LNCaP clone FGC (cell line): ENCODE results near the gene TENM3.

Experiments
- DNase-seq: peaks from one replicate; pipeline ENCODE4 v3.0.0-alpha.2; 2011; ENCODE audit warnings: low read depth
- H3K4me3 ChIP-seq: 2 replicates; pipeline ENCODE4 v1.5.1; 2011; ENCODE audit warnings: mild to moderate bottlenecking, low read depth, low read length, control low read depth
- TF ChIP-seq, protein P1 (sequence below): IDR thresholded peaks from 2 replicates; pipeline ENCODE4 v1.5.1; 2012; ENCODE audit warnings: mild to moderate bottlenecking; ENCODE audit not compliant: control insufficient read depth, insufficient read depth; ENCODE audit errors: extremely low read depth

Gene TENM3

DNA sequence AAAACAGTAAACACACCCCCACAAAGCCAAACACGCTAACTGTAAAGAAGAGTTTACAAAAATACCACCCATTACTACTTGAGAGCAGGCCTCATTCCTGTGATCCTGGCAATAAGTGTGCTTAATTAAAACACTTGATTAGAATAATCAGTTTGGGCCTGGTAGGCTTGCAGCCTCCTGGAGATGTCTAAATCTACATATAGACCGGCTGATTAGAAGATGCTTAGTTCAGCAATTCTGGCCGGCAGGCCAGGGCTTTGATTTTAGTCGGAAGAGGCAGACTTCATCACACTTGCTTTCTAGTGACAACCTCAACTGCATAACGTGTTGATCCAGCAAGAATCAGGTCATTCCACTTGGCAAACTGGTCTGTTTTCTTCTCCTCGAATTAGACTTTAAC, 560.0 kb downstream of the TENM3 start:
- no peak for DNase-seq
- H3K4me3 ChIP-seq = no peak overlapping the region
- TF ChIP-seq, protein P1, sequence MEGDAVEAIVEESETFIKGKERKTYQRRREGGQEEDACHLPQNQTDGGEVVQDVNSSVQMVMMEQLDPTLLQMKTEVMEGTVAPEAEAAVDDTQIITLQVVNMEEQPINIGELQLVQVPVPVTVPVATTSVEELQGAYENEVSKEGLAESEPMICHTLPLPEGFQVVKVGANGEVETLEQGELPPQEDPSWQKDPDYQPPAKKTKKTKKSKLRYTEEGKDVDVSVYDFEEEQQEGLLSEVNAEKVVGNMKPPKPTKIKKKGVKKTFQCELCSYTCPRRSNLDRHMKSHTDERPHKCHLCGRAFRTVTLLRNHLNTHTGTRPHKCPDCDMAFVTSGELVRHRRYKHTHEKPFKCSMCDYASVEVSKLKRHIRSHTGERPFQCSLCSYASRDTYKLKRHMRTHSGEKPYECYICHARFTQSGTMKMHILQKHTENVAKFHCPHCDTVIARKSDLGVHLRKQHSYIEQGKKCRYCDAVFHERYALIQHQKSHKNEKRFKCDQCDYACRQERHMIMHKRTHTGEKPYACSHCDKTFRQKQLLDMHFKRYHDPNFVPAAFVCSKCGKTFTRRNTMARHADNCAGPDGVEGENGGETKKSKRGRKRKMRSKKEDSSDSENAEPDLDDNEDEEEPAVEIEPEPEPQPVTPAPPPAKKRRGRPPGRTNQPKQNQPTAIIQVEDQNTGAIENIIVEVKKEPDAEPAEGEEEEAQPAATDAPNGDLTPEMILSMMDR = no peak

DNA sequence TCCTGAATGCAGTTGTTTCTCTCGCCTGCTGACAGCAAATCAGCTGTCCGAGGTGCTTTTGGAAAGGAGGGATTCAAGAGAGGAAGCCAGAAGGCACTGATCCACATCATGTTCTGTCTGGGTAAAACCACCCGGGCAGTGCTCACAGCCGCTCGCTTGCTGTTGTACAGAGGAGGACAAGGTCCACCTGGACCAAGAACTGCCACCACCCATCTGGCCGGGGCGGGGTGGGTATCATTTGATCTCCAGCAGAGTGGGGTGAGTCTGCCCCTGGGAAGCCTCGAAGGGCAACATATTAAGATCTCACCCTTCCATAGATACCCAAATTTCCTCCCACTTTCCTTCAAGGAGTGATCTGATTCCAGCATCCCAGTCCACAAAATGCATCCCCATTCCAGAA, 560.9 kb downstream of the TENM3 start:
- H3K4me3 ChIP-seq = no peak overlapping the region
- DNase-seq = no peak
- TF ChIP-seq, protein P1 = no peak

DNA sequence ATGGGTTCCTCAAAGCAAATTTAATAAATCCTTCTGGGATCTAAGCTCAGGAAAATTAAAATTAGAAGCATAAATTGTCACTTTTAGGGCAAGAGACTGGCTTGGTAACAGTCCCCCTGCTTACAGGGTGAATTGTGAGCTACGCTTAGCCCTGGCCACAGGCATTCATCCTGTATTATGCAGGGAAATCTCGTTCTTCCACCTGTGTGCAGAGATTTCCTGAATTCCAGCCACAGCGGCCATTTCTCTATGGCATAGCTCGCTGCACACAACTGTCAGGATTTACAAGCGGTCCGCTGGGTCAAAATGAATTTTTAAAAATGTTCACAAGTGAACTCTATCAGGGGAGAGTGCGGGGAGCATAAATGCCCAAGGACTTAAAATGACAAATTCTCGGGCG, 562.1 kb downstream of the TENM3 start:
- H3K4me3 ChIP-seq = no peak overlapping the region
- TF ChIP-seq, protein P1 = no peak
- DNase-seq = no peak

DNA sequence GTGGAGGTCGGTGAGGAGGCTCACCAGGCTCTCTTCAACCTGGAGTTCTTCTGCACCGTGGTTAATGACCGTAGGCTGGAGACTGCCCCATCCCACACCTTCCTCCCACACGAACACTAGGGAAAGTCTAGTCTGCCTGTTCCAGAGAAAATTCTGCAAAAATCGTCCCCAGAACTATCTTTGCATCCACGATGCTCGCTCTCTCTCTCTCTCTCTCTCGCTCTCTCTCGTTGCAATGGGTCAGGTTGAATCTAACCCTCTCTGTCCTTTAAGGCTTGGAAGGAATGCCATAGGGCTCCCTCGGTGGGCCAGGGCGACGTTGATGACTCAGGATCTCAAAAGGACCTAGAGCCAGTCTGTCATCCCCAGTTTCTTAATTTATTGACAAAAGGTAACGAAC, 562.5 kb downstream of the TENM3 start:
- TF ChIP-seq, protein P1 = no peak
- no peak overlapping the region for H3K4me3 ChIP-seq
- no peak for DNase-seq

DNA sequence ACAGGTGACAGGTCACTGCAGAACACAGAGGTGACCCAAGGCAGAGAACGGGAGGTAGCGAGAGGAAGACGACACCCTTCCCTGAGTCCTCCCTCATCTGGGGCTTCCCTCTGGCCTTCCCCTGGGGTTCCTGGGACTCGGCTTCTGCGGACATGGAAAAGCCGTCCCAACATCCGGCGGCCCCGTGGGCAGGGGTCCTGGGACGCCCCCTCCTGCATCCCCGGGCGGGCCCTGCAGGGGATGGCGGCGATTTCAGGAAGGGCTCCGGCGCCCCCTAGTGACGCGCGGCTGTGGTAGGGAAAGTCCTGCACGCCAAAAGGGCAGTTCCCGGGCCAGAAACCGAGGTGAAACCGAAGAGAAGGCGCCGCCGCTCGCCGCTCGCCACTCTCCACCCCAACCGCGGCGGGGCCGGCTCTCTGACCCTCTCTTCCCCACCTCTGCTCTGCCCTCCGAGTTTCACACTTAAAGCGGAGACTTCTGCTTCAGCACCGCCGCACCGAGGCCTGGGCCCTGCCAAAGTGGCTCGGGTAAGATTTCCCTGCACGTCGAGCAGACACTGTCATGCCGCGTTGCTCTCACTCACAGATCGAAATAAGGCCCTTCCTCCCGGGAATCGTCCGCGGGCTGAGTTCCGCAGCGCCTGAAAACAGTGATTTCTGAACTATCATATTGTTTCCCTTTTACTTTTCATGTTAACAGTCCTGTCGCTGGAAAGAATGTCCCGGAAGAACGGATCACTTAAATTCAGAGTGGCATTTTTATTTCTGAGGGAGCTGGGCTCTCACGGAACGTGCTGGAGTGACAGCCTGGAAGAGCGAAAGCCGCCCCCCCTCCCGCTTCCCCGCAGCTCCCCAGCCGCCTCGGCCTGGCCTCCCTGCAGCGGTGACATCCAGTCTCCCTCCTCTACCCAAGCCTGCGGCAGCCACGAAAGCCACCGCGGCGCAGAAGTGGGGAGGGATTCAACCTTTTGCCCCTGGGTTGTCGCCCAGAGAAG, 563.4 kb downstream of the TENM3 start:
- DNase-seq = no peak
- TF ChIP-seq, protein P1 = peak; percentile 97
- H3K4me3 ChIP-seq = no peak overlapping the region

DNA sequence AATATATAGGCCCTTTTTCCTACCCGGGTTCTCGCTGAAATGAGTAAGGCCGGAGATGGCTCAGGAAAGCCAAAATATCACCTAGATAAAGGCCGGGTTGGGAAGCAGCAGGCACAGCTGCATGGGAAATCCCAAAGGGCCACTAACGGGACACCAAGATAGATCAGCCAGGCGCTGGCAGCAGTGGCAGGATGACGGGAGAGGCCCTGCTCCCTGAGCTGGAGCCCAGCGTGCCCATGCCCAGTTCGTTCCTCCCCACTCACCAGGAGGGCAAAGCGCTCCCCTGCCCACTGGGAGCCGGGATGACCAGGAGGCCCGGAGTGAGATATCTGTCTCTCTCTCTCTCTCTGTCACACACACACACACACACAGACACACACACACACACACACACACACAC, 564.1 kb downstream of the TENM3 start:
- no peak for DNase-seq
- TF ChIP-seq, protein P1 = no peak
- H3K4me3 ChIP-seq = no peak overlapping the region
